Limb (tissue), 2 donors: Measurements from ENCODE around the gene PPP1R26.
A peak's percentile ranks its signal among the peaks of the same experiment; 100 is the strongest.

Experiments used
- DNase-seq, 2 donors: peaks; one replicate each; pipeline ENCODE4 v3.0.0-alpha.2; 2016; ENCODE audit errors: extremely low spot score in 2 of 2

PPP1R26 gene

DNA sequence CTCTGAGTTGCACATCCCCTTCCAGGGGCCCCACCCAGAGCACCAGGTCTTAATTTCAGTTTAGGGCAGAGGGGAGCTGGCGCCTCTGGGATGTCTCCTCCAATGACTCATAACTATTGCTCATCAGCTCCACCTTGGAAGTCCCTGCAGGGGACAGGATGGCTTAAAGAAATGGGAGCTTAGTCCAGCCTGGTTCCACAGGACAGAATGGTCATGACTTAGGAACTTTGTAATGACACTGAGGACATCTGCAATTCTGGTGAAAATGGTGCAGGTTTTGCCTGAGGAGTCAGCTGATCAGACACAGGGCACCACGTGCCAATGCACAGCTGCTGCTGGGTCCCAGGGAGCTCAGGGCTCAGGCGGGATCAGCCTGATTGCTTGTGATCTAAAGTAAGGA lies 16.4 kb upstream of the PPP1R26 start:
- DNase-seq: no peak

DNA sequence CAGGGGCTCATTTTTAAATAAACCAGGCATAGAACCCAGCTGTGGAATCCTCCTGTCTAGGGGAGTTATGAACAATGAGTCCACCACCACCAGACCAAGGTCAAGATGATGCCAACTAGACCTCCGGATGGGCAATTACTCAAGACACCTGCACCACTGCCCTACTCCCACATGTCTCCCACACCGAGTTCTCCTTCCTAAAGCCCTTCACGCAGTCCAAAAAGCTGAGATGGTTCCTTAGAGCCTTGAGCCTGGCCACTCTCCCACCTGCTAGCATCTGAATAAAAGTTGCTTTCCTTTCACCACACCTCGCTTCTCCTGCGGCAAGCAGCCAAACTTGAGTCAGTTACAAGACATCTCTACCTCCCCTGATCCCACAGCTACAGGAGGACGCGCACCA lies 15.4 kb upstream of the PPP1R26 start:
- no peak for DNase-seq

DNA sequence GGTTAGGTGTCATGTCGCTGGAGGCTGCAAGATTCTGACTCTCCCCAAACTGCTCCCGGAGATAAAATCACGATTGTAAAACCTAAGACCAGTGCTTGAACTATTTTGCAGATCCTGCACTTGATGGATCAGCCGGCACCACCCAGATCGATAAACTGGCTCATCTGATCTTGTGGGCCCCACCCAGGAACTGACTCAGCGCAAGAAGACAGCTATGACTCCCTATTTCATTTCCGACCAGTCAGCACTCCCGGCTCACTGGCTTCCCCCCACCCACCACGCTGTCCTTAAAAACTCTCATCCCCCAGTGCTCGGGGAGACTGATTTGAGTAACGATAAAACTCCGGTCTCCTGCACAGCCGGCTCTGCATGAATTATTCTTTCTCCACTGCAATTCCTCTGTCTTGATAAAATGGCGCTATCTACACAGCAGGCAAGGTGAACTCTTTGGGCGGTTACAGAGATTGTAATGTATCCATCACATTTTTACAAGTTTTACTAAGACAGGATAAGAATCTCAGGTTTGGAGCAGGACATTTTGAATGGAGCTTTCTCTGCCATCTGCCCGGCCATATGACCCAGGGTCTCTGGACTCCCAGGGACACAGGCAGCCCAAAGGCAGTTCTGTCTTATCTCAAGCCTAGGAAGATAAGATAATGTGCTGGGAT lies 10.6 kb upstream of the PPP1R26 start:
- DNase-seq: no peak

DNA sequence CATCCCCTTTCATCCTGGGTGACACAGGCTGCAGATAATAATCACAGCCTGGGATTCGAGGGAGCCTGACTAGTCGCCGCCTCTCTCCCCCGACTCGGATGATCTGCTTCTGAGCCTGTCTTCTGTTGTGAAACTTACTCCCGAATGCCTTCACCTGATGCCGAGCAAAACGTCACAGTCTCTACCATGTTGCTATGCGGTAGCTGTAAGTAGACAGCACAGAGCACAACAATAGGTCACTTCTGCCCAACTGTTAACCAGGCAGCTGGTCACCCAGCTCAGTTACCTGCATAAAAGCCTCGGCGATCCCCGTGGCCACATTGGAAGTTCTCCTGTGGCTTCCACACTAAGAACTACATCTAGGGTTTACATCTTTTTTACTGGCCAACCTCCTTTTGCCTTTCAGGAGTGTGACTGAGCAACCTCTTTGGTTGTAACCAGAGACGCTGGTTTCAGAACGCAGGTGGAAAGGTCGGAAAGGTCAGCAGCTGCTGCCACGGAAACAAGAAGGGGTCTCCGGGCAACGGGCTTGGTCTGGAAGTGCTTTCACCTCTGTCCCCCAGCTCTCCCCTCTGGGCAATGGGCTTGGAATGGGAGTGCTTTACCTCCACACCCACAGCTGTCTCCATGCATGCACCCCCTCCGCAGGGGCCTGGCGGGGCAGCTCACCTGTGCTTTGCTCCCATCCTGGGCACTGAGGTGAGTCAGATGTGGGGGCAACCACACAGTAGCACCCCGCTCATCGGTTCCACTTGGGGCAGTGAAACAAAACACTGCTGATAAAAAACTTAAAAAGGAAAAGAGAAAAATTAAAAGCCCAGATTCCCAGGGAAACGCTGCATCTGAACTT lies 7.6 kb upstream of the PPP1R26 start:
- no peak for DNase-seq

DNA sequence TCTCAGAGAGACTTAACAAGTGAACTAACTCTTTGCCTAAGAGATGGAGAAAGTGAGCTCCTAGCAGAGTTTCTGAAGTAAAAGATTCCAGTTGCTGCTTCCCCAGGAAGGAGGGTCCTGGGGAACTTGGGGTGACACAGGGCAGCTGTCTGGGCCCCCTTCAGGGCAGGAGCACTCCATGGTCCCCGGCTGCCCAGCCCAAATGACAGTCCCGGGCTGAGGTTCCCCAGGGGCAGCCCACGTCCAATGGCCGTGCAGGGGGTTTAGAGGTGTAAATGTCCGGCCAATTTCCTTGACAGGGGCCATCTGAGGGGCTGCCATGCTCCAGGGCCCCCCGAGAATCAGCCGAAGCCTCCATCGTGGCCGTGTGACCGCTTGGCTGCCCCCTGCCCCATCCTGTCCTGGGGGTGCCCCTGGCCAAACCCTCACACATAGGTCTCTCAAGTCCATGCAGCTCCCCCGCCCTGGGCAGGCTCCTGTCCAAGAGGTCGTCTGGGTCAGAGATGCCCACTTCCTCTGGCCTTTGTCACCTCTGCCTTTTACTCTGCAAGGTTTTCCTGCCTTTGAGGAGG lies 5.5 kb upstream of the PPP1R26 start:
- DNase-seq: no peak

DNA sequence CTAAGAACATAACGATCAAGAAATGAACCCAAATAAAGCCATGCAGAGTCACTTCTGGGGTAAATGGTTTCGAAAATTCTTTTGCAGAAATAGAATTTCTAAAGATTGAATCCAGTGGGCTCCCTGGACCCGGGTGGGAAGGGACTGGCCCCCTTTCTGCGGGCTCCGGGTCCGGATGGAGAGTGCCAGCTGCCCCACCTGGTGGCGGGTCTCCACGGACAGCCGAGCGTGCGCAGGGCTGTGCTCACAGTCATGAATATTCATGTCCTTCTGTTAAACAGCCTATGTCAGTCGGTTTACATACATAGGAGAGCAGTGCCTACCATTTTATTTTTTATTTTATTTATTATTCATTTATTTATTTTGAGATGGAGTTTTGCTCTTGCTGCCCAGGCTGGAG lies 4.7 kb upstream of the PPP1R26 start:
- peak in 1 of 2 donors; percentile 59 for DNase-seq

DNA sequence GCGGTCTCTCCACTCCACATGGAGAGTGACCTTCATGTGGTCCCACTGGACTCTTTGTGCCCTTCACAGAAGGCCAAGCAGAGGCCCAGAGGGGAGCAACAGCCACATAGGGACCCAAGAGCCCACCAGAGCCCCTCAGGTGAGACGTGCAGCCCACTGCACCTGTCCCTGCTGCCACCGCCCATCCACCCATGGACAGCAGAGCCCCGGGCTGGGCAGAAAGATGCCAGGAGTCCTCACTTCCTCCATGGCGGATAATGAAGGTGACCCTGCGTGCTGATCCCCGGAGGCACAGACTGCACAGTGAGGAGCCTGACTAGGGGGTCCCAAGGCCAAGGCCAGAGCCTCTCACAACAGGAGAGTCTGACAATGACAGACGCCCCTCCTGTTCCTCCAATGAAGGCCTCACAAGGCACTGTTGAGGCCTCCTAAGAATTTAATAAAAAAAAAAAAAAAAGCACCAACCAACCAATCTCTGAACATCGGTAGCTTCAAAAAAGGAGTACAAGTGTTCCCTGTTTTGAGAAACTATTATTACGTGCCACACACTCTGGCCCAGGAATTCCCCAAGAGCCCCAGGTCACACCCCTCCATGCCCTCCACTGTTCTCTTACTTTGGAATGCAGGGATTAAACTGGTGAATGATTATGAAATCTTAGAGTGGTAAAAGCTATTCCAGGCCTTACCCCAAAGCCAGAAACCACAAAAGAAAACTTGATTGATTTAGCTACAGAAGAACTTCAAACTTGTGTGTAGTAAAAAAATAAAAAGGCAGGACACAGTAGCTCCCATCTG lies 2.8 kb upstream of the PPP1R26 start:
- DNase-seq: no peak

DNA sequence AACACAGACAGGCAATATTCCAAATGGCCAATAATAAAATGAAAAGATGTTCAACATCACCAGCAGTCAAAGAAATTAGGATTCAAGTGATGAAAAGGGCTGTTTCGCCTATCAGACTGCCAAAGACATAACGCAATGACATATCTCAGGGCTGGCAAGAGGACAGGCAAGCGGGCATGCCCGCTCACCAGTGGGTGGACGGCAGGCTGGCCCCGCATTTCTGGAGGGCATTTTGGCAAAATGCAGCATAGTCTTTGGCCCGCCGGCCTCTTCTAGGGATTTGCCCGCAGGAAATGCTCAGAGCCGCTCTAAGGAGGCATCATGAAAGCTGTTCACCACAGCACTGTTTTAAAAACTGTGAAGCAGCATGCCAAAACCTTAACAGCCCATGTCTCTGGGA lies 1.4 kb upstream of the PPP1R26 start:
- no peak for DNase-seq

DNA sequence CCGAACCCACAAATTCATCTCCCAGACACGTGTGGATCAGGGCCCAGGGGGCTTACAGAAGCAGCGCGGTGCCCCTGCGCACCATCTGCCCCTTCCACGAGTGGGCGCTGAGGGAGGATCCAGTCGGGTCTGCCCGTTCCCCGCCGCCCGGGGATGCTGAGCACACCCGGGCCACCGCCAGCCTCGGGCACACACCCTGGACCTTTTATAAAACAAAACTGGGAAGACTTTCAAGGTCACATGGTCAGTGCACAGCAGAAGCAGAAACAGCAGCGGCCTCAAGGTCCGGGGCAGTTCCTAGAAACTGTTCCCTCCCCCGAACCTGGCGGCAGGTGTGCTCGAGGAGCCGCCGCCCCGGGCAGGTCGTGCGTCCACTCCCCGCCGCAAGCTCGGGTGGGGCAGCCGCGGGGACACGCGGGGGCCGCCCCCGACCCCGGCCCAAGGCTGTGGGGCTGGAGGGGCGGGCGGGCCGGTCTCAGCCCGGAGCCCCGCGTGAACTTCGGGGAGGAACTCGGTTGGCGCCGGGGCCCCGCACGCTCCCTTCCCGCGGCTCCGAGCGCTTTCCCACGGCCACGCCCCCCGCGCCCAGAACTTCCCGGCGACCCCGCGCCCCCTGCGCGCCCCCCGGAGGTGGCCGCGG lies 633 bp upstream of the PPP1R26 start:
- peak in 1 of 2 donors; percentile 41 for DNase-seq

DNA sequence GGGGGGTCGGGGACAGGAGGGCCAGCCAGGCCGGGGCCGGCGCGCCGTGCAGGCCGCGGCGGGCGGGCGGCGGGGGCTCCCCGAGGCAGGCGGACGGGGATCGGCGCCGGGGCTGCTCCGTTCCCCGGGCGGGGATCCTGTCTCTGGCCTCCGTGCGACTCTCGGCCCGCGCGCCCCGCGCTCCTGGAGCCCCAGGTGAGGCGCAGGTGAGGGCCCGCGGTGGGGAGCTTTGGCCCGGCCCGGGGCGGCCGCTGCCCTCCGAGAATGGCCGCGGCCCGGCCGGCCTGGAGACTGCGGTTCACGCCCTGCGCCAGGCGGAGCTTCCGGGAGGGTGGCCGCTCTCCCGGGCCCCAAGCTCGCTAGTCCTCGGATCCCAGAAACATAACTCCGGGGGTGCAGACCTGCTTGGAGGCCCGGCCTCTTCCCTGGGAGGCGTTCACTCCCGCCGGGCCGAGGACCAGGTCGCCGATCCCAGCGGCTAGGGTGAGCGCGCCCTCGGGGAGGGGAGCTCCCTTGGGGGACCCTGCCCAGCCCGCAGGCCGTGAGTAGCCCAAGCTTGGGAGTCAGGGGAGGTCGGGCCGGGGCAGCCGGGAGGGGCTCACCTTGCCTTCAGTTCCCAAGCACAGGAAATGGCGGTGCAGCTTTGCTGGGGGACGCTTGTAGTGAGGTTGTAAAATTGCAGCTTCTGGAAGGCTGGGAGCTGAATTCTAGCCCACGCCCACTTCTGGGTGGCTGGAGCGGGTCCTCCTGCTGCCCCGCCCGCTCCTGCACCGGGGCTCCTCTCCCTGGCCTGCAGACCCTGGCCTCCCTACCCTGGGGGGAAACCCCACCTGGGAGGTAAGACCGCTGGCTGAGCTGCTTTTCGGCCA lies 723 bp downstream of the PPP1R26 start:
- DNase-seq: peak in 1 of 2 donors; percentile 54

DNA sequence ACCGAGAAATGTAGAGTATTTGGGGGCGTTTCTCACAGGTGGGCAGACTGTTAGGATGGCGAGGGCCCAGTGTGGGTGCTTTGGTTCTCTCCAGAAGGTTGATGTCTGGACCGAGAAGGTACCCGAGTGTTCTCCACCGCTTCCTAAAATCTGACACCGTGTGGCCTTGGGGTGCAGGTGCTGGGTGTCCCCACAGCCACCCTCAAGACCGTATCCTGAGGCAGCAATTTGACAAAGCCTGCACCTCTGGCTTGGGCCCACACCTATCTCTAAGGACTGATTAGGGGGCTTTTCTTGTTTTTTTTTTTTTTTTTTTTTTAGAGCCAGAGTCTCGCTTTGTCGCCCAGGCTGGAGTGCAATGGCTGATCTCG lies 1.3 kb downstream of the PPP1R26 start:
- DNase-seq: no peak

DNA sequence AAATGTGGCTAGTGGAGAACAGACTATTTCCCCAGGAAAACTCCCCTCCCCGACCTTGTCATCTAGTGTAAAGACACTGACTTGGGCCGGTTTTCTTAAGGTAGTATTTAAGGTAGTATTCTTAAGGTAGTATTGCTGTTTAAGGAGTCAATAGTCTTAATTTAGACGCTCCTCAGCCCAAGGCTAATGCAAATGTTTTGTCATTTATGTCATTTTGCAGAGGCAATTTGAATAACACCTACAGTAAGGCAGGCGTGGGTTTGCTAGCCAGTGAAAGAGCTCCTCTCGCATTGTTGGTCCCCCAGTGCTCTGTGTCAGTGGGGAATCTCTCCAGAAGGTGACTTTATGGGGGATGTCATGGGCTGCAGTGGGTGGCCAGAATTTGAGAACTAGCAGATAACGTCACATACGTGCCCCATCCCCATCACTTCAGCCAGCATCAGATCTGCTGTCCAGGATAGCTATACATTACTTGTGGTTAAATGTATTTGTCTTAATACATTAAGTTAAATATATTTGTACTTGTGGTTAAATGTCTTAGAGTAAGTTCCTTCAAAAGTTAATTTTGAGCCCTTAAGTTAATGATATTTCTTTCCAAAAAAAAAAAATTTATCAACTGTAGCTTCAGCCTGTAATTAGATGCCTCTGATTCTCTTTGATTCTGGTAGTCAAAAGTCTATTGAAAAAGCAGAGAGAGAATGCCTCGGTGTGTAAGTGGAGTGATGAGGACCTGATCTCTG lies 2.6 kb downstream of the PPP1R26 start:
- DNase-seq: no peak

DNA sequence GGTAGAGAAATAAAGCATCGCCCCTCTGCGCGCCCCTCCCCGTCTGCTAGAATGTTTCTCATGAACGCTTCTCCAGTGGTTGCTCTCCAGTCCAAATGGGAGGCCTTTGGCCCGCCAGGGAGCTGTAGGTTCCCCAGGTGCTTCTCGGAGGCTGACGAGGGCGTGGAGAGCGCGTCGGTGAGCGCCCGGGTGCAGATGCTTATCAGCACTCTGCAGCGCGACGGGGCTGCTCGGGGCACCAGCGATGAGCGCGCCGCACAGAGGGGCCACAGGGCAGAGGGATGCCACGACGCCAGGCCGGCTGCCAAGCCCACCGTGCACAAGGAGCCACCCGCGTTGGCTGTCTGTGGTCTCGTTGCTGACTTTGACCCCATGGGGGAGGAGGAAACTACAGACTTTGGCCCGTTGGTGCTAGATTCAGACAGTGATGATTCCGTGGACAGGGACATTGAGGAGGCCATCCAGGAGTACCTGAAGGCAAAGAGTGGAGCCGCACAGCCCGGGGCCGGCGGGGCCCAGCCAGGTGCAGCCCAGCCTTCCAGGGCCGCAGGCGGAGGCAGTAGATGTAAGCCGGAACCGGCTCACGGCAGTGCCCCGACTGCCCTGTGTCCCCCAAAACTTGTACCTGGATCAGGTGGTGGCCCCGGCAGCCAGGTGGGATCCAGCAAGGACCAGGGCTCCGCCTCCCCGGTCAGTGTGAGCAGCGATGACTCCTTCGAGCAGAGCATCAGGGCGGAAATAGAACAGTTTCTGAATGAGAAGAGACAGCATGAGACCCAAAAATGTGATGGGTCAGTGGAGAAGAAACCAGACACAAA lies 5.1 kb downstream of the PPP1R26 start:
- no peak for DNase-seq

DNA sequence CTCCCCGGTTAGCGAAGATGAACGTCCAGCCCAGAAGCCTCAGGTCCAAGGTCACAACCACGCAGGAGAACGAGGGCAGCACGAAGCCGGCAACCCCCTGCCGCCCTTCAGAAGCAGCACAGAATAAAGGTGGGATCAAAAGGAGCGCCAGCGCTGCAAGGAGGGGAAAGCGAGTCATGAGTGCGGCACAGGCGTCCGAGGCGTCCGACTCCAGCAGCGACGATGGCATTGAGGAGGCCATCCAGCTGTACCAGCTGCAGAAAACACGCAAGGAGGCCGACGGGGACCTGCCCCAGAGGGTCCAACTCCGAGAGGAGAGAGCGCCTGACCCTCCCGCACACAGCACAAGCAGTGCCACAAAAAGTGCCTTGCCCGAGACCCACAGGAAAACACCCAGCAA lies 5.8 kb downstream of the PPP1R26 start:
- no peak for DNase-seq

DNA sequence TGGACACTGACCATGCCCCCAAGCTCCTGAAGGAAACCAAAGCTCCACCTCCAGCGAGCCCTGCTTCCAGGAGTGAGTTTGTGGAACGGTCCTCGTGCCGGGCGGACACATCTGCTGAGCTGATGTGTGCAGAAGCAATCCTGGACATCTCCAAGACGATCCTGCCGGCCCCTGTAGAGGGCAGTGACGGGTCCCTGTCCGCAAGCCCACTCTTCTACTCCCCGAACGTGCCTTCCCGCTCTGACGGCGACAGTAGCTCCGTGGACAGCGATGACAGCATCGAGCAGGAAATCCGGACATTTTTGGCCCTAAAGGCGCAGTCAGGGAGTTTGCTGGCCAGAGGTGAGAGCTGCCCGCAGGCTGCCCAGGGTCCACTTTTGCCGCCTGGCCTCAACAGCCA lies 6.2 kb downstream of the PPP1R26 start:
- no peak for DNase-seq

DNA sequence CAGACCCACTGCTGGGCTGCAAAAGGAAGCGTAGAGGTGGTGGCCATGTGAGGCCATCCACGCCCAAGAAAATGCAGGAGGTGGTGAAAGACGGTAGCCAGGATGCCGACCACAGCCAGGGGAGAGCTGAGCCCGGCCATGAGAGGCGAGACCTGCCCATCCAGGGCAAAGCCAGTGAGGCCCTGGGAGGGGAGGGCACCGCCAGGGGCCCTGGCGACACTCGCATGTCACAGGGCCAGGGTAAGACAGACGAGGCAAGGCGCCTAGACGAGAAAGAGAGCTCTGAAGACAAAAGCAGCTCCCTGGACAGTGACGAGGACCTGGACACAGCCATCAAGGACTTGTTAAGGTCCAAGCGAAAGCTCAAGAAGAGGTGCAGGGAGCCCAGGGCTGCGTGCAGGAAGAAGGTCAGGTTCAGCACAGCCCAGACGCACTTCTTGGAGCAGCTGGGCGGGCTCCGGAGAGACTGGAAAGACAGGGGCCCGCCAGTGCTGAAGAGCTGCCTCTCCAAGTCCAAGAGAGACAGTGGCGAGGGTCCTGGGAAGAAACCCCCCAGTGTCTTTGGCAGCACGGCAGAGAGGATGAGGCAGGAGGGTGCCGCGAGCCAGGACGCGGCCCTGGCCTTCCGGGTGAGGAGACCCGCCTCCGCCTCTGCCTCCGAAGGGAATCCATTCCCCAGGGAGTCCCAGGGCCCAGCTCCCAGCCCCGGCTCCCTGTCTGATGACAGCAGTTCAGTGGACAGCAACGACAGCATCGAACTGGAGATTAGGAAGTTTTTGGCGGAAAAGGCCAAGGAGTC lies 6.9 kb downstream of the PPP1R26 start:
- DNase-seq: no peak

DNA sequence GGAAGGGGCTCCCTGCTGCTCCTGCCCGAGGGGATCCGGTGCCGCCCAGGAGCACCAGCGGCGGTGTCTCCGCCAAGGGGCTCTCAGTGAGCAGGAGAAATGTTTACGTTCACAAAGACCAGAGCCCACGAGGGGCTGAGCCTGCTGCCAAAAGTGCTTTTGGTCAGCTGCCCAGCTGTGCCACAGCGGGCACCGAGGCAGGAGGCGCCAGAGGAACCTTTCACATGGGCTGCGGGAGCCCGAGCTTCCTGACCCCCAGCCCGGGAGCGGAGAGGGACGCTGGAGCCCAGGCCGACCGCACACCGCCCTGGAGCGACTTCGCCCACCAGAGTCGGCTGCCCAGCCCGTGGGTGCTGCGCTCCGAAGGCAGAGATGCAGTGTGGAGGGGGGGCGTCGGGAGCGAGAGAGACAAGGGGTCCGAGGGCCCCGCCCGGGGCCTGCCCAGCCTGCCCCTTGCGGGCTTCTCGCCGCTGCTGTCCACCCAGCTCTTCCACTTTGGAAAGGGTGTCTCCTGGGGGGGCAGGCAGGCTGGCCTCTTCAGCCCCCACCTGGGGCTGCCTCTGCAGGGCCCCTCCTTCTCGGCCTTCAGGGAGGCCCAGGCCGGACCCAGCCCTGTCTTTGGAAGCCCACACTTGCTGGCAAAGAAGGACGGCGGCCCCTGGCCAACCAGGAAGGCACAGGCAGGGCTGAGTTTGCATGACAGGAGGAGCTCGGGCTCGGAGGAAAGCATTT lies 7.9 kb downstream of the PPP1R26 start:
- no peak for DNase-seq

DNA sequence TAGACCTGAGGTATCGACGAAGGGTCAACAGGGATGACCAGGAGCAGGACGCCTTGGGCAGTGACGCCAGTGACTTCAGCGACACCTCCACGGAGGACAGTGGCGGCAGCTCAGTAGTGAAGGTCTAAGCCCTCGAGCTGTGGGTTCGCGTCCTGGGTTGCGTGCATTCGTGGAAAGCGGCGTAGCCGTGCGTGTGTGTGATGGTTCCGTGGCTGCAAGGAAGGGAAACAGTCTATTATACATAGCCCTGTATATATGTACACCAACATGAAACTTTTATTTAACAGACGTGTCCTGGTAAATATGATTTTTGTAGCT lies 8.4 kb downstream of the PPP1R26 start:
- no peak for DNase-seq
